Central memory CD8-positive, alpha-beta T cell (primary cell): ENCODE data around the gene EXOC8.

Experiments
- ATAC-seq: fragments of 150-1000 bp; cut with Tn5 transposase; replicated peaks from 2 replicates; pipeline ENCODE4 v1.10.0; 2022; ENCODE audit warnings: mild to moderate bottlenecking, moderate FRiP score, moderate number of reproducible peaks; ENCODE audit not compliant: poor library complexity, severe bottlenecking; ENCODE audit errors: extremely low read depth
- DNase-seq, 2 donors: peaks; one replicate each; pipeline ENCODE4 v3.0.0; 2021; ENCODE audit warnings: low spot score in 2 of 2
- H3K27ac Mint-ChIP-seq: one replicate; pipeline ENCODE4 v1.8.0; 2022; ENCODE audit warnings: low read depth, mild to moderate bottlenecking, moderate library complexity, mixed read lengths
- H3K27me3 Mint-ChIP-seq: one replicate; pipeline ENCODE4 v1.8.0; 2022; ENCODE audit warnings: mixed read lengths
- H3K36me3 Mint-ChIP-seq: one replicate; pipeline ENCODE4 v1.8.0; 2022; ENCODE audit warnings: mild to moderate bottlenecking, moderate library complexity, mixed read lengths; ENCODE audit not compliant: insufficient read depth
- H3K4me1 Mint-ChIP-seq: one replicate; pipeline ENCODE4 v1.8.0; 2022; ENCODE audit warnings: mixed read lengths
- H3K4me3 Mint-ChIP-seq: one replicate; pipeline ENCODE4 v1.8.0; 2022; ENCODE audit warnings: mild to moderate bottlenecking, moderate library complexity, mixed read lengths
- H3K9me3 Mint-ChIP-seq: one replicate; pipeline ENCODE4 v1.8.0; 2022; ENCODE audit warnings: mixed read lengths

Gene EXOC8

DNA sequence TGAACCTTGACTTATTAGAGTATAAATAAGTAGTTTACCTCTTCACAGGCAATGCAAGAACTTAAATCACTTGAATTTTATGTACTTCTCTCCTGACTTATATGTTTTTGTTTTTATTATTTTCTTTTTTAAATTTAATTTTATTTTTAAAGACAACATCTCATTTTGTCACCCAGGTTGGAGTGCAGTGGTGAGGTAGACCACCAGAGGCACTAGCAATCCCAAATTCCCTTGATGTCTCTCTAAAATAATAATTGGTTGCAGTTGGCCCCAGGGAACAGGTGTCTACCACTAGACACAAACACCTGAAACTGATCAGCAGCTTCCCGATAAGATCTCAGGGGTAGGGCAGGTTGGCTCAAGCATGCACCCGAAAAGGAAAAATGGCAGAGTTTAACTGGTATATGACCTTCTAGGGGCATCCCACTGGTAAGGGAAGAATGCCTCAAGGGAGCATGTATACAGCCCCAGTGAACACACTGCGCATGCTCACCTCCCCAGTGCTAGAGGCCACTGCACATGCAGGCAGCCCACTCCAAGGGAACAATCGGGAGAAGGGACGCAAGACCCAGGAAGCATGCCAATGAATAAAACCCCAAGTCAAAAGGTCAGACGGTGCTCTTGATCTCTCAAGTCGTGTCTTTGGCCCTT lies 14.6 kb downstream of the EXOC8 start:
- no peaks in the 10 kb centered on the region for H3K9me3 Mint-ChIP-seq

GRCh38 chr1:231319080-231319479 lies 18.6 kb downstream of the EXOC8 start:
- Mint-ChIP-seq H3K27me3 (no peaks in the 10 kb centered on the region), H3K27ac (no peak overlapping the region), H3K4me1 (peaks cover 7% of the 10 kb centered on the region), H3K36me3 (peaks cover 2% of the 10 kb centered on the region), H3K4me3 (no peak overlapping the region), H3K9me3 (no peaks in the 10 kb centered on the region)
- no peak for DNase-seq
- ATAC-seq, result no peak

More for the DNA sequence above, 14.6 kb downstream of the EXOC8 start:
- Mint-ChIP-seq H3K27ac (no peak overlapping the region), H3K4me1 (no peaks in the 10 kb centered on the region), H3K4me3 (no peak overlapping the region), H3K36me3 (peaks cover 2% of the 10 kb centered on the region), H3K27me3 (no peaks in the 10 kb centered on the region)
- no peak for DNase-seq
- ATAC-seq, result no peak

- Mint-ChIP-seq H3K27me3 (no peaks in the 10 kb centered on the region), H3K36me3 (peaks cover 2% of the 10 kb centered on the region), H3K4me3 (no peak overlapping the region), H3K27ac (no peak overlapping the region), H3K4me1 (peaks cover 7% of the 10 kb centered on the region), H3K9me3 (no peaks in the 10 kb centered on the region)
- DNase-seq (no peak), ATAC-seq (no peak)
Measured at GRCh38 chr1:231318568-231318967, 19.1 kb downstream of the EXOC8 start.

GRCh38 chr1:231318015-231318355 lies 19.7 kb downstream of the EXOC8 start:
- H3K9me3 Mint-ChIP-seq, result no peaks in the 10 kb centered on the region
- DNase-seq, result no peak
- peaks cover 7% of the 10 kb centered on the region for H3K4me1 Mint-ChIP-seq
- no peak overlapping the region for H3K27ac Mint-ChIP-seq
- no peak for ATAC-seq
- no peak overlapping the region for H3K4me3 Mint-ChIP-seq
- H3K36me3 Mint-ChIP-seq, result peaks cover 2% of the 10 kb centered on the region
- H3K27me3 Mint-ChIP-seq, result peaks cover 2% of the 10 kb centered on the region

GRCh38 chr1:231317306-231318014 lies 20.2 kb downstream of the EXOC8 start:
- DNase-seq (no peak), ATAC-seq (no peak)
- no peak overlapping the region for H3K4me3 Mint-ChIP-seq
- no peaks in the 10 kb centered on the region for H3K9me3 Mint-ChIP-seq
- no peak overlapping the region for H3K27ac Mint-ChIP-seq
- H3K27me3 Mint-ChIP-seq, result peaks cover 7% of the 10 kb centered on the region
- peaks cover 2% of the 10 kb centered on the region for H3K36me3 Mint-ChIP-seq
- peaks cover 7% of the 10 kb centered on the region for H3K4me1 Mint-ChIP-seq

DNA sequence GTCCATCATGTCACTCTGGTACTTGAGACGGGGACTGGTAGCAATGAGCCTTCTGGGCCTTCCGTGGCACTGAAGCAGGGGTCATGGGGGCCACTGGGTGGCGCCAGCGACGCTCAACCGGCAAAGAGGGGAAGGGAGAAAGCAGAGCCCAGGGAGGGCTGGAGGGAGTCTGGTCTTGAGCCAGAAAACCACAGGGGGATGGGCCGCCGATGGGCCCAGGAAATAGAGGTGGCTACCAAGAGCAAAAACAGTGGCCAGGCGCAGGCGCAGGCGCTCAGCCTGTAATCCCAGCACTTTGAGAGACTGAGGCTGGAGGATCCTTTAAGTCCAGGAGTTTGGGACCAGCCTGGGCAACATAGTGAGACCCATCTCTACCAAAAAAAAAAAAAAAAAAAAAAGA lies 21.8 kb downstream of the EXOC8 start:
- Mint-ChIP-seq H3K27me3 (peaks cover 14% of the 10 kb centered on the region), H3K4me1 (peaks cover 7% of the 10 kb centered on the region), H3K9me3 (no peaks in the 10 kb centered on the region), H3K36me3 (peaks cover 2% of the 10 kb centered on the region), H3K4me3 (no peak overlapping the region), H3K27ac (peak overlapping the region; percentile 17)
- peak in 1 of 2 donors; percentile 21 for DNase-seq
- peak; percentile 67 for ATAC-seq

- Mint-ChIP-seq H3K4me1 (peaks cover 7% of the 10 kb centered on the region), H3K27ac (no peak overlapping the region), H3K4me3 (no peak overlapping the region), H3K36me3 (no peaks in the 10 kb centered on the region), H3K27me3 (peaks cover 14% of the 10 kb centered on the region), H3K9me3 (no peaks in the 10 kb centered on the region)
- ATAC-seq (no peak), DNase-seq (no peak)
Measured at GRCh38 chr1:231313661-231314060, 24.0 kb downstream of the EXOC8 start.

DNA sequence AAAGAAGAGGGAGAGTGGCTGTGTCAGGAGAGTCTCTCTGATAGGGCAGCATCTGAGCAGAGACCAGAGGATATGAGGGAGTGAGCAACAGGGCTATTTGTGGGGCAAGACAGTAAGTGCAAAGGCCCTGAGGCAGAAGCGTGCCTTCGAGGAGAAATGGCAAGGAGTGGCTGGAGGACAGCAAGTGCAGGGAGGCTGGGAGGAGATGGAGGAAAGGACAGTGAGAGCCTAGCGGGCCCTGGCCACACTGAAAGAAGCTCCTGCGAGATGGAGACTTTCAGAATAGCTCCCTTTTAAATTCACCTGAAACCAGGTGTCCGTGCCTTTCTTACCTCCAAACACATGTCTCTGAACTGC lies 25.2 kb downstream of the EXOC8 start:
- H3K36me3 Mint-ChIP-seq, result no peaks in the 10 kb centered on the region
- DNase-seq, result no peak
- no peak for ATAC-seq
- H3K27ac Mint-ChIP-seq, result peak overlapping the region; percentile 29
- no peak overlapping the region for H3K4me3 Mint-ChIP-seq
- peaks cover 7% of the 10 kb centered on the region for H3K4me1 Mint-ChIP-seq
- peaks cover 14% of the 10 kb centered on the region for H3K27me3 Mint-ChIP-seq
- no peaks in the 10 kb centered on the region for H3K9me3 Mint-ChIP-seq

GRCh38 chr1:231311720-231312431 lies 25.8 kb downstream of the EXOC8 start:
- no peak for ATAC-seq
- no peaks in the 10 kb centered on the region for H3K9me3 Mint-ChIP-seq
- H3K36me3 Mint-ChIP-seq, result no peaks in the 10 kb centered on the region
- DNase-seq, result no peak
- peak overlapping the region; percentile 29 for H3K27ac Mint-ChIP-seq
- H3K4me1 Mint-ChIP-seq, result peaks cover 7% of the 10 kb centered on the region
- H3K27me3 Mint-ChIP-seq, result peaks cover 14% of the 10 kb centered on the region
- no peak overlapping the region for H3K4me3 Mint-ChIP-seq

DNA sequence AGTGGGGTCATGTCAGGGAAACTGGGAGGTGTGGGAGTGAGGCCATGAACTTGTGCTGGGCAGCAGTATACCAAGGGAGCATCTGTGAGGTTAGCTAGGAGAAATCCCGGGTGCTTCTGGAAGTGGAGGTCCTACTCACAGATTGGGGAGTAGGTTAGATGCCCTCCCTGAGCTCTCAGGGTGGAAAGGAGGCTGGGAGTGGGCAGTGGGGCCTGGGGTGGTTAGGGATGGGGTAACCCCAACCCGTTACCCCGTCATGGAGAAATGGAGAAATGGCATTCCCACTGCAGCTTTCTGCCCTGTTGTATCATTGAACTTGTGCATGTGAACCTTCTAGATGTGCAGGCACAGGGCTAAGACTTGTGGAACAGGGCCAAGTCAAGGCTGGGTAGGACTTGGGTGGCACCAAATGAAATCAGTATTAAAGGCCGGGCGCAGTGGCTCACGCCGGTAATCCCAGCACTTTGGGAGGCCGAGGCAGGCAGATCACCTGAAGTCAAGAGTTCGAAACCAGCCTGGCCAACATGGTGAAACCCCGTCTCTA lies 27.2 kb downstream of the EXOC8 start:
- H3K4me3 Mint-ChIP-seq, result no peak overlapping the region
- H3K36me3 Mint-ChIP-seq, result no peaks in the 10 kb centered on the region
- no peak for DNase-seq
- ATAC-seq, result no peak
- H3K27me3 Mint-ChIP-seq, result peaks cover 14% of the 10 kb centered on the region
- no peaks in the 10 kb centered on the region for H3K9me3 Mint-ChIP-seq
- no peak overlapping the region for H3K27ac Mint-ChIP-seq
- peaks cover under 1% of the 10 kb centered on the region for H3K4me1 Mint-ChIP-seq

- ATAC-seq (no peak), DNase-seq (no peak)
- Mint-ChIP-seq H3K27ac (no peak overlapping the region), H3K27me3 (no peaks in the 10 kb centered on the region), H3K4me3 (no peak overlapping the region), H3K36me3 (no peaks in the 10 kb centered on the region), H3K4me1 (no peaks in the 10 kb centered on the region), H3K9me3 (no peaks in the 10 kb centered on the region)
Measured at GRCh38 chr1:231301990-231302389, 35.7 kb downstream of the EXOC8 start.

- no peaks in the 10 kb centered on the region for H3K4me1 Mint-ChIP-seq
- no peak for DNase-seq
- ATAC-seq, result no peak
- no peaks in the 10 kb centered on the region for H3K36me3 Mint-ChIP-seq
- no peak overlapping the region for H3K4me3 Mint-ChIP-seq
- H3K27me3 Mint-ChIP-seq, result no peaks in the 10 kb centered on the region
- H3K27ac Mint-ChIP-seq, result no peak overlapping the region
- H3K9me3 Mint-ChIP-seq, result no peaks in the 10 kb centered on the region
Measured at GRCh38 chr1:231295938-231296337, 41.7 kb downstream of the EXOC8 start.

GRCh38 chr1:231286603-231287002 lies 51.0 kb downstream of the EXOC8 start:
- Mint-ChIP-seq H3K4me3 (no peak overlapping the region), H3K9me3 (no peaks in the 10 kb centered on the region), H3K27me3 (no peaks in the 10 kb centered on the region), H3K4me1 (no peaks in the 10 kb centered on the region), H3K36me3 (no peaks in the 10 kb centered on the region), H3K27ac (no peak overlapping the region)
- ATAC-seq, result no peak
- no peak for DNase-seq
